Astrocyte of the cerebellum (primary cell): ENCODE results near the gene RPL38.
A peak's percentile ranks its signal among the peaks of the same experiment; 100 is the strongest.

Experiments used
- DNase-seq: peaks from one replicate; pipeline ENCODE4 v3.0.0-alpha.2; 2011; ENCODE audit warnings: low read depth
- H3K4me3 ChIP-seq: 2 replicates; pipeline ENCODE4 v1.5.1; 2011; ENCODE audit warnings: mild to moderate bottlenecking, low read depth, low read length, moderate library complexity
- CTCF ChIP-seq: IDR thresholded peaks from 2 replicates; pipeline ENCODE4 v1.5.1; 2012; ENCODE audit warnings: low read length, low read depth, moderate library complexity, mild to moderate bottlenecking; ENCODE audit errors: missing control alignments
- in situ Hi-C: cut with HindIII; loops from 2 replicates; pipeline ENCODE4 v1.10.0; 2017; ENCODE audit warnings: low sequenced_read_pairs

RPL38 gene

DNA sequence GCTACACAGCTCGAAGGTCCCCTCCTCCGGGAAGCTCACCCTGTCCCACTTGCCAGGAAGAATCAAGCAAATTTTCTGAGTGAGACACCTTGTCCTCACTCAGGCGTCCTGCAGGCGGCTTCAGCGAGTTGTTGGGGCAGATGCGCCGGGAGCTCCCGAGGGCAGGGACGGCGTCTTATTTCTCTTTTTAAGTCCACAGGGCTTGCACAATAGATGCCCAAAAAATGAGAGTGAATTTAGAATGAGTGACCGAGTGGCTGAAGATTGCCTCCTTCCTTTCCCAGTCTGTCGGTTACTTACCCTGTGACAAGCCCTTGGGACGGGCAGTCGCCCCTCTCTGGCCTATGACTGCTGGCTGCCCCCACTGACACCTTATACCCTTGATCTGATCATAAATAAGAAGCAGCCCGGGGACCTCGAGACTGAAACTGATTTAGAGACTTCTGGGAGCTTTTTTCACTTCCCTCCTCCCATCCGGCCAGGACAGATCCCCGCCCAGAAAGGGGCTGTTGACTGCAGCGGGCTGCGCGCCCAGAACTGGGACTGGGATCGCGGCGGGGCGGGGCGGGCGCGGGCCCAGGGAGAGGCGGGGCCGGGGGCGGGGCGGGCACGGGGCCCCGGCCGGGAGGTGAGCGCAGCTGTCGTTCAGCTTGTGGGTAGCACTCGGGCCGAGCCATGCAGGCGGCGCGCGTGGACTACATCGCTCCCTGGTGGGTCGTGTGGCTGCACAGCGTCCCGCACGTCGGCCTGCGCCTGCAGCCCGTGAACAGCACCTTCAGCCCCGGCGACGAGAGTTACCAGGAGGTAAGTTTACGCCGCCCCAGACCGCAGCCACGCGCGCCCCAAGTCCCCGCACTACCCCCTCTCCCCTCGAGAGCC lies 9.7 kb downstream of the RPL38 start, which contains the start of gene TTYH2:
TSS of gene TTYH2 (plus strand) at position 659 of the 879 bp plus-strand sequence. CDS start at position 676, 17 bp downstream.
- in situ Hi-C loops = no loop called here
- TF ChIP-seq CTCF = peak; percentile 24
- DNase-seq = peak; percentile 53
- H3K4me3 ChIP-seq = peak within 1 kb of the TSS; percentile 54

DNA sequence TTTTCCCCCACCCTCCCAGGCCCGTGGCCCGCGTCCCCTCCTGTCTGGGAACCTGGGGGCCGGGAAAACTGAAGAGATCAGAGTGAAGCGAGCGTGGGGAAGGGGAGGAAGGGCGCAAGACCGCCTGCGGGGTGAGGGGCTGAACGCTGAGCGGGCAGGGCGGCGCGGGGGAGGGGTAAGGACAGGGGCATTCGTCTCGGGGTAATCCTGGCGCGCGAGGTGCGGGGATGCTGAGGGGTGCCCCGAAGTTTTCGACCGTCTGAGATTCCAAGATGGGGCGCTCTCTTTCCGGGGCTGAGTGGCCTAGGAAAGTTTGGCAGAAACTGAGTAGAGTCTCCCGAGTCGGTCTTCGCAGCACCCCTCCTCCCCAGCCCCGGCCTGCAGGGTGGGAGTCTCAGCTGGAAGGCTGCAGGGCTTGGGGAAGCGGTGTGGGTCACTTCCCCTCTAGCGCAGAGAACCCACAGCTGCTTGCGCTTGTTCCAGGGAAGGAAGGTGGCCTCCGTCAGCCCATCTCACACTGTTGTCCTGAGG lies 10.4 kb downstream of the RPL38 start:
- no peak for DNase-seq
- TF ChIP-seq CTCF = no peak
- in situ Hi-C loops = no loop called here
- H3K4me3 ChIP-seq = peak overlapping the region; percentile 54

DNA sequence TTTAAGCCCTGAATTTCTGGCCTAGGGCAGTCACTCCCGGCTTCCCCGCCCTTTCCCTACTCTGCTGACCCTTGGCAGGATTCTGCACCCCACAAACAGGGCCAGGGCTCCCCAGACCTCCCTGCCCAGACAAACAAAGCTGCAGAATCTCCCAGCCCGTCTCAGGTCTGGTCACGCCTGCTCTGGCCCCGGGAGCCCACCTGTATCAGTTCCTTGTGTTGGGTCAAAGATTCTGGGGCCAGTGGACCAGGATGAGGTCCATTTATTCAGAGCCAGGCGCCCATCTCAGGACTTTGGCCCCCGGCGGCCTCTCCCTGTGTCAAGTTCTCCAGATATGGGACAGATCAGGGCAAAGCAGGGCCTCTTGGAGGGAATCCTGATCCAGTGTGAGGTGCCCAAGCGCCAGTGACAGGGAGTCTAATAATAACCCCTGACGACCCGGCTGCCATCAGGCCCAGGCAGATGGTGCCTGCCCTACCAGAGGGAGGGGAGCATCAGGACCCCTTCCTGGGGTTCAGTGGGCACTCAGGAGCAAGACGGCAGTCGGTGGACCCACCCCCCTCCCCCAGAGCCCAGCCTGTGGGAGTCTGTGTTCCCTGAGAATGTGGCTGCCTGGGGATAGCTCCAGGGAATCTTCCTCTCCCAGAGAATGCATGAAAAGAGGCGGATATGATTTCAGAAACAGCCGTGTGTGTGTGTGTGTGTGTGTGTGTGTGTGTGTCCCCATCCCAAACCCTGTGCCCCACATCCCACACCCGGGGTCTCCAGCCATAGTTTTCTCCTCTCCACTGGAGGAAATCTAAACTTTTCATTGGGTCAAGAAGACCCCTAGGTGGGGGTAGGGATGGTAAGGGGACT lies 11.2 kb downstream of the RPL38 start:
- no peak overlapping the region for H3K4me3 ChIP-seq
- no peak for TF ChIP-seq CTCF
- in situ Hi-C loops = no loop called here
- DNase-seq = no peak

- H3K4me3 ChIP-seq = no peak overlapping the region
- TF ChIP-seq CTCF = no peak
- in situ Hi-C loops = no loop called here
- DNase-seq = no peak
Measured at GRCh38 chr17:74215342-74215727, 11.9 kb downstream of the RPL38 start.

GRCh38 chr17:74216505-74216904 lies 13.0 kb downstream of the RPL38 start:
- H3K4me3 ChIP-seq = no peak overlapping the region
- TF ChIP-seq CTCF = no peak
- in situ Hi-C loops = no loop called here
- no peak for DNase-seq

GRCh38 chr17:74217037-74217730 lies 13.7 kb downstream of the RPL38 start:
- no peak overlapping the region for H3K4me3 ChIP-seq
- DNase-seq = no peak
- no peak for TF ChIP-seq CTCF
- in situ Hi-C loops = no loop called here
